HepG2 (cell line): ENCODE data around the gene CMTM3. TPM values are rescaled to one million over a fixed set of nuclear protein-coding genes. Genes with fewer than 3 reads are reported as not detected.
"Not testable (repeated sequence)": the region's sequence is repeated elsewhere in the genome, so short reads cannot be mapped to it uniquely, and the experiment has no call there.

Experiments used
- ATAC-seq: fragments of 200-7000 bp; cut with Tn5 transposase; 3 replicates; pipeline ENCODE4 v1.9.1; 2020; ENCODE audit warnings: mild to moderate bottlenecking, moderate library complexity
- BruUV-seq: library from RNA; stranded (reverse); fragments of 400-500 nt; replicated peaks from 2 replicates; lab custom pipeline; 2021; lab: Mats Ljungman, UMichigan
- CTCF ChIA-PET: fragments of 300-600 bp; formaldehyde crosslinking; extraction: SDS; loops from one replicate; lab custom pipeline; 2021; ENCODE audit warnings: low total read pairs, inconsistent platforms, low intra/inter-chr PET ratio; lab: Yijun Ruan, JAX
- POLR2A ChIA-PET: fragments of 350-600 bp; sonication (Branson Sonifier 250); formaldehyde crosslinking; loops from one replicate; lab custom pipeline; 2020; ENCODE audit warnings: antibody characterized with exemption, inconsistent platforms; lab: Yijun Ruan, JAX
- DNase-seq: peaks from one replicate; pipeline ENCODE4 v3.0.0-alpha.2; 2015; ENCODE audit warnings: low spot score
- FAIRE-seq: peaks from 3 replicates; lab custom pipeline; 2011; peaks lifted over from hg19 to GRCh38; lab: Jason Lieb, UNC
- H2AFZ ChIP-seq: one replicate; pipeline ENCODE4 v1.6.1; 2011; ENCODE audit warnings: low read length, inconsistent platforms
- H3K27ac ChIP-seq: fragments of 300-600 bp; 3 replicates; pipeline ENCODE4 v1.8.0; 2011; ENCODE audit warnings: mixed run types, mild to moderate bottlenecking, mixed read lengths, low read length, inconsistent platforms; ENCODE audit not compliant: insufficient read depth; ENCODE audit errors: extremely low read length
- H3K27me3 ChIP-seq, 2 experiments: fragments of 200-600 bp in 1 of 2; 2 replicates in 1 of 2; 3 replicates in 1 of 2; pipeline versions ENCODE4 v1.6.0 to v1.8.0; 2011; ENCODE audit warnings: low read length in 2 of 2, mild to moderate bottlenecking in 2 of 2, moderate library complexity in 2 of 2, inconsistent platforms in 1 of 2; ENCODE audit not compliant: insufficient read depth in 2 of 2, control insufficient read depth in 1 of 2
- H3K36me3 ChIP-seq, 2 experiments: fragments of 200-600 bp in 1 of 2; replicated peaks in 1 of 2; 2 replicates in 1 of 2; 3 replicates in 1 of 2; pipeline versions ENCODE4 v1.5.1 to v1.8.0; 2011; ENCODE audit warnings: low read length in 2 of 2, inconsistent platforms in 1 of 2; ENCODE audit not compliant: insufficient read depth in 2 of 2, control insufficient read depth in 1 of 2
- H3K4me1 ChIP-seq: 2 replicates; pipeline ENCODE4 v1.5.1; 2012; ENCODE audit warnings: low read length, inconsistent platforms; ENCODE audit not compliant: insufficient read depth
- H3K4me2 ChIP-seq: 2 replicates; pipeline ENCODE4 v1.6.0; 2011; ENCODE audit warnings: low read depth, low read length, inconsistent platforms
- H3K4me3 ChIP-seq, 3 experiments: fragments of 200-600 bp in 1 of 3; sonication (generic), shearing (Covaris generic) in 1 of 3; replicated peaks in 1 of 3; 2 replicates each; pipeline ENCODE4 v1.5.1; 2011 to 2016; ENCODE audit warnings: low read length in 3 of 3, inconsistent platforms in 2 of 3, low read depth in 2 of 3, mild to moderate bottlenecking in 2 of 3, control low read depth in 1 of 3, mixed read lengths in 1 of 3; ENCODE audit not compliant: insufficient read depth in 1 of 3
- H3K79me2 ChIP-seq: one replicate; pipeline ENCODE4 v1.6.1; 2011; ENCODE audit warnings: low read length, inconsistent platforms; ENCODE audit not compliant: insufficient read depth
- H3K9ac ChIP-seq: 2 replicates; pipeline ENCODE4 v1.6.0; 2011; ENCODE audit warnings: mild to moderate bottlenecking, low read depth, low read length, inconsistent platforms; ENCODE audit not compliant: insufficient read depth
- H3K9me3 ChIP-seq: 2 replicates; pipeline ENCODE4 v1.5.1; 2012; ENCODE audit warnings: mild to moderate bottlenecking, low read length
- H4K20me1 ChIP-seq: 2 replicates; pipeline ENCODE4 v1.6.0; 2011; ENCODE audit warnings: inconsistent platforms, mild to moderate bottlenecking, low read length, moderate library complexity; ENCODE audit not compliant: insufficient read depth
- CREB1 ChIP-seq, 2 experiments: fragments of 450-650 bp in 1 of 2; IDR thresholded peaks; 2 replicates each; pipeline ENCODE4 v1.6.1; 2016 to 2017; ENCODE audit warnings: control low read depth in 1 of 2, mild to moderate bottlenecking in 1 of 2, missing compliant biosample characterization in 1 of 2, missing genetic modification characterization in 1 of 2
- DMAP1 ChIP-seq: IDR thresholded peaks from 2 replicates; pipeline ENCODE4 v1.6.1; 2016
- NCOR1 ChIP-seq: fragments of 200-600 bp; sonication (generic); IDR thresholded peaks from 2 replicates; pipeline ENCODE4 v1.7.0; 2017; ENCODE audit warnings: antibody characterized with exemption, low read length, borderline replicate concordance
- ZNF230 ChIP-seq: sonication (generic); formaldehyde crosslinking; IDR thresholded peaks from 2 replicates; pipeline ENCODE4 v1.4.0; 2020; ENCODE audit warnings: mild to moderate bottlenecking, missing genetic modification reagents
- ZNF383 ChIP-seq: sonication (generic); formaldehyde crosslinking; IDR thresholded peaks from 2 replicates; pipeline ENCODE4 v1.4.0; 2020; ENCODE audit warnings: missing genetic modification reagents, mild to moderate bottlenecking, borderline replicate concordance
- ZNF564 ChIP-seq: sonication (generic); formaldehyde crosslinking; IDR thresholded peaks from 2 replicates; pipeline ENCODE4 v1.8.1; 2023; ENCODE audit warnings: mild to moderate bottlenecking, missing genetic modification reagents
- ZNF7 ChIP-seq: IDR thresholded peaks from 2 replicates; pipeline ENCODE4 v1.6.1; 2016; ENCODE audit warnings: missing biosample characterization, missing genetic modification reagents
- WGBS: methylation state at CpG from one replicate; pipeline ENCODE4 v1.1.6; 2017; ENCODE audit warnings: low lambda C conversion rate; 5-methylcytosine and 5-hydroxymethylcytosine counted together
- in situ Hi-C: cut with HindIII; loops from 2 replicates; pipeline ENCODE4 v1.10.0; 2017; ENCODE audit warnings: low pct_unique_long_range_greater_than_20kb; ENCODE audit not compliant: extremely low pct_ligation_motif_present
- intact Hi-C: fragments of 100-400 bp; cut with micrococcal nuclease; formaldehyde crosslinking; loops from one replicate; pipeline ENCODE4 v1.10.0; 2022; ENCODE audit not compliant: unreplicated experiment
- polyA plus RNA-seq, 8 experiments: library from polyadenylated mRNA; depleted of rRNA in 3 of 8; stranded (reverse) in 7 of 8; unstranded in 1 of 8; fragments of >200 nt; fragmentation: Illumina TruSeq in 4 of 8; extraction: Trizol in 4 of 8; gene quantifications; 2 replicates each; pipeline versions ENCODE4 v1.2.1 to v1.2.3, GENCODE V29; 2011 to 2016; ENCODE audit warnings: low read depth in 4 of 8, missing spikeins in 1 of 8, mixed read lengths in 1 of 8; ENCODE audit not compliant: insufficient read depth in 1 of 8
- total RNA-seq, 5 experiments: library from RNA; depleted of rRNA; stranded (reverse); fragments of >200 nt; fragmentation: Illumina TruSeq; extraction: Trizol; gene quantifications; 2 replicates each; pipeline ENCODE4 v1.2.3, GENCODE V29; 2016; ENCODE audit warnings: low read depth in 1 of 5
- TF ChIP-seq, protein P1 (sequence below): sonication (generic); formaldehyde crosslinking; IDR thresholded peaks from 2 replicates; pipeline ENCODE4 v1.4.0; 2020; ENCODE audit warnings: missing genetic modification reagents

Gene CMTM3
- total and polyA plus RNA-seq, 2 of the 13 experiments (the other 11 are each of a cell fraction or from before 2014, with no cell fraction given) = 29.2 to 48.7 TPM

DNA sequence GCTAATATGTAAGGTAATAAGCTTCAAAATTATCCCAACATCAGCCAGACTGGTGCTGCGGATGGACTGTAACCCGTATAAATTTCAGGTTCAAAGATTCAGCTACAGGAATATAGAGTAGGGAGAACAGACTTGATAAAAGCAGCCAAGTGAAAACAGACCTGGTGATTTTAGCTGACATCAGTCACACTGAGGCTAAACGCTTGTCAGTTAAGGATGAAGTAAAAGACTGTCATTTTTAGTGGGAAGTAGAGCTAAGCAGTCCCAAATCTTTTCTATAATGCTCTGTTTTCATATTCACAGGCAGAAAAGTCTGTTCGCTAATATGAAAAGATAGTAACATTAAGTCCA is 56.7 kb downstream of the CMTM3 start:
- H3K36me3 ChIP-seq = no peaks in the 10 kb centered on the region
- H3K79me2 ChIP-seq = no peaks in the 10 kb centered on the region
- in situ Hi-C loops = no loop called here
- no TSS peak for BruUV-seq
- no peaks in the 10 kb centered on the region for H4K20me1 ChIP-seq
- TF ChIP-seq ZNF230 (CRISPR knock-in tag) (0 out of 2 replicates have a peak, but pooled peaks have one; percentile 6), ZNF7 (0 out of 2 replicates have a peak, but pooled peaks have one; percentile 42), CREB1 (IDR thresholded peaks at IDR 0.05) (no peak), CREB1 (CRISPR knock-in tag; IDR thresholded peaks at IDR 0.05) (0 out of 2 replicates have a peak, but pooled peaks have one; percentile 33), ZNF383 (CRISPR knock-in tag) (no peak), ZNF564 (CRISPR knock-in tag) (0 out of 2 replicates have a peak, but pooled peaks have one; percentile 1), NCOR1 (0 out of 2 replicates have a peak, but pooled peaks have one; percentile 10), DMAP1 (CRISPR knock-in tag) (0 out of 2 replicates have a peak, but pooled peaks have one; percentile 2)
- TF ChIP-seq, protein P1, sequence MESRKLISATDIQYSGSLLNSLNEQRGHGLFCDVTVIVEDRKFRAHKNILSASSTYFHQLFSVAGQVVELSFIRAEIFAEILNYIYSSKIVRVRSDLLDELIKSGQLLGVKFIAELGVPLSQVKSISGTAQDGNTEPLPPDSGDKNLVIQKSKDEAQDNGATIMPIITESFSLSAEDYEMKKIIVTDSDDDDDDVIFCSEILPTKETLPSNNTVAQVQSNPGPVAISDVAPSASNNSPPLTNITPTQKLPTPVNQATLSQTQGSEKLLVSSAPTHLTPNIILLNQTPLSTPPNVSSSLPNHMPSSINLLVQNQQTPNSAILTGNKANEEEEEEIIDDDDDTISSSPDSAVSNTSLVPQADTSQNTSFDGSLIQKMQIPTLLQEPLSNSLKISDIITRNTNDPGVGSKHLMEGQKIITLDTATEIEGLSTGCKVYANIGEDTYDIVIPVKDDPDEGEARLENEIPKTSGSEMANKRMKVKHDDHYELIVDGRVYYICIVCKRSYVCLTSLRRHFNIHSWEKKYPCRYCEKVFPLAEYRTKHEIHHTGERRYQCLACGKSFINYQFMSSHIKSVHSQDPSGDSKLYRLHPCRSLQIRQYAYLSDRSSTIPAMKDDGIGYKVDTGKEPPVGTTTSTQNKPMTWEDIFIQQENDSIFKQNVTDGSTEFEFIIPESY (CRISPR knock-in tag) = no peak
- TF ChIP-seq, all 625 proteins: peak for 6
- H2AFZ ChIP-seq = no peak overlapping the region
- ATAC-seq = peak; percentile 23
- no peaks in the 10 kb centered on the region for H3K9me3 ChIP-seq
- H3K4me2 ChIP-seq = peak overlapping the region; percentile 57
- WGBS = 65% methylated on average over 4 of the region's 4 CpGs
- H3K4me1 ChIP-seq = peaks cover 37% of the 10 kb centered on the region
- intact Hi-C loops = loop anchor here (5.0 kb wide), 2 partner anchors 171 to 211 kb away; partner anchors contain the start of gene NAE1
- peak overlapping the region; percentile 12; the same call in 1 of the 2 replicates for H3K9ac ChIP-seq
- POLR2A ChIA-PET = interaction anchor here (1.1 to 1.4 kb wide), 3 partner anchors 51 to 109 kb away, joined by 3 to 5 read pairs (median 4); partner anchors contain the start of gene CKLF
- CTCF ChIA-PET = interaction anchor here (0.5 kb wide), 1 partner anchor 175 kb away, joined by 3 read pairs; no protein-coding TSS in a partner anchor
- H3K27me3 ChIP-seq = no peaks in the 10 kb centered on the region
- DNase-seq = no peak
- H3K27ac ChIP-seq = peak overlapping the region; percentile 39
- FAIRE-seq = no peak
- peak overlapping the region in 2 of 3 experiments; percentile 0 to 23; a peak in 1 of 6 replicates for H3K4me3 ChIP-seq

DNA sequence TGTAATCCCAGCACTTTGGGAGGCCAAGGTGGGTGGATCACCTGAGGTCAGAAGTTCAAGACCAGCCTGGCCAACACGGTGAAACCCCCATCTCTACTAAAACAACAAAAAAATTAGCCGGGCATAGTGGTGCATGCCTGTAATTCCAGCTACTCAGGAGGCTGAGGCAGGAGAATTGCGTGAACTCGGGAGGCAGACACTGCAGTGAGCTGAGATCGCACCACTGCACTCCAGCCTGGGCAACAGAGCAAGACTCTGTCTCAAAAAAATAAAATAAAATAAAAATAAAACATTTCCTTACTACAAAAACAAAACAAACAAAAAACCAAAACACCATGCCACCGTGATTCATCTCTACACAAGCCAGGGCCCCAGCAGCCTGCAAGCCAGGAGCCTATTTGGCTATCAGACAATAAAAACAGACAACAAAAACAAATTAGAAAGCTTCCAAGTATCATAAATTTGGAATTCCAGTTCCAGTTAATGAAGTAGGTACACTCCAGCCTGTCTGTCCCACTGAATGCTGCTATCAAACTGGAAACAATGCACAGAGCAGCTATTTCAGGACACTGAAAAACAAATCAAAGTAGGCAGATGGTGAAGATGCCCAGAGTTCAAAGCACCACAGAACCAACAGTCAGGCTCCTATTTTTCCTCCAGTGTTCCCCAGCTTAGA is 57.3 kb downstream of the CMTM3 start:
- in situ Hi-C loops, H3K79me2 ChIP-seq, ATAC-seq, FAIRE-seq, H4K20me1 ChIP-seq, BruUV-seq, H2AFZ ChIP-seq, H3K9ac ChIP-seq, H3K4me3 ChIP-seq, H3K4me2 ChIP-seq, H3K27me3 ChIP-seq, H3K36me3 ChIP-seq, H3K9me3 ChIP-seq, DNase-seq, H3K27ac ChIP-seq: not testable (repeated sequence)
- 61% methylated on average over 6 of the region's 6 CpGs for WGBS
- intact Hi-C loops = loop anchor here (2.0 to 5.0 kb wide), 4 partner anchors 27 to 210 kb away; partner anchors contain the start of gene NAE1
- POLR2A ChIA-PET = interaction anchor here (0.7 to 1.4 kb wide), 2 partner anchors 109 to 228 kb away, joined by 3 to 5 read pairs; partner anchors contain the start of gene CKLF
- H3K4me1 ChIP-seq = peaks cover 37% of the 10 kb centered on the region
- CTCF ChIA-PET = interaction anchor here (0.5 to 1.5 kb wide), 3 partner anchors 54 to 174 kb away, joined by 3 to 5 read pairs (median 5); no protein-coding TSS in a partner anchor
